ENCODE results near the gene KCNMB2. TPM values are rescaled to one million over a fixed set of nuclear protein-coding genes. Genes with fewer than 3 reads are reported as not detected.

The KCNMB2 gene
- total RNA-seq, 2 donors from 2014 or later, result not detected

GRCh38 chr3:178569826-178570225 lies 33.6 kb downstream of the KCNMB2 start:
- Histone ChIP-seq H3K27ac (ENCODE audit: low read depth, low read length) (no peak overlapping the region), H3K9me3 (ENCODE audit: control insufficient read depth, low read length) (no peaks in the 10 kb centered on the region), H3K4me1 (ENCODE audit: control insufficient read depth, insufficient read depth, low read length) (peaks cover 4% of the 10 kb centered on the region), H3K9ac (ENCODE audit: extremely low read depth, low read length, poor library complexity, severe bottlenecking) (no peak overlapping the region), H3K4me3 (ENCODE audit: low read length) (no peak overlapping the region), H3K27me3 (ENCODE audit: control insufficient read depth, insufficient read depth, low read length, poor library complexity, severe bottlenecking) (no peaks in the 10 kb centered on the region), H3K36me3 (ENCODE audit: control insufficient read depth, insufficient read depth, low read length) (no peaks in the 10 kb centered on the region)
- DNase-seq, result no peak
- H3K27ac Mint-ChIP-seq, result no peak overlapping the region
- H3K4me3 Mint-ChIP-seq, result no peak overlapping the region
- H3K27me3 Mint-ChIP-seq (ENCODE audit: insufficient read depth), result no peaks in the 10 kb centered on the region
- H3K36me3 Mint-ChIP-seq (ENCODE audit: low read depth), result no peaks in the 10 kb centered on the region
- H3K9me3 Mint-ChIP-seq, result no peaks in the 10 kb centered on the region
- 95% methylated on average over 2 of the region's 2 CpGs; no CpG with 5 or more reads in 1 of the 2 experiments for WGBS, 2 experiments (ENCODE audit: insufficient coverage in 1 of 2, insufficient read length in 1 of 2)
- no peak for TF ChIP-seq CTCF (conservative IDR thresholded peaks at IDR 0.05)
- peaks cover 20% of the 10 kb centered on the region for H3K4me1 Mint-ChIP-seq

GRCh38 chr3:178583963-178584575 lies 47.8 kb downstream of the KCNMB2 start:
- Histone ChIP-seq H3K4me3 (ENCODE audit: low read length) (no peak overlapping the region), H3K36me3 (ENCODE audit: control insufficient read depth, insufficient read depth, low read length) (no peaks in the 10 kb centered on the region), H3K27ac (ENCODE audit: low read depth, low read length) (no peak overlapping the region), H3K9me3 (ENCODE audit: control insufficient read depth, low read length) (no peaks in the 10 kb centered on the region), H3K9ac (ENCODE audit: extremely low read depth, low read length, poor library complexity, severe bottlenecking) (no peak overlapping the region), H3K4me1 (ENCODE audit: control insufficient read depth, insufficient read depth, low read length) (no peaks in the 10 kb centered on the region), H3K27me3 (ENCODE audit: control insufficient read depth, insufficient read depth, low read length, poor library complexity, severe bottlenecking) (no peaks in the 10 kb centered on the region)
- Mint-ChIP-seq H3K4me1 (peaks cover 9% of the 10 kb centered on the region), H3K27ac (no peak overlapping the region), H3K36me3 (ENCODE audit: low read depth) (no peaks in the 10 kb centered on the region), H3K27me3 (ENCODE audit: insufficient read depth) (no peaks in the 10 kb centered on the region), H3K4me3 (no peak overlapping the region), H3K9me3 (peaks cover 25% of the 10 kb centered on the region)
- TF ChIP-seq CTCF (conservative IDR thresholded peaks at IDR 0.05), result no peak
- whole genome bisulfite sequencing, 2 experiments (ENCODE audit: insufficient coverage in 1 of 2, insufficient read length in 1 of 2), result 90% methylated on average over 4 of the region's 4 CpGs; no CpG with 5 or more reads in 1 of the 2 experiments
- no peak for DNase-seq

GRCh38 chr3:178584722-178585380 lies 48.6 kb downstream of the KCNMB2 start:
- no peaks in the 10 kb centered on the region for H3K36me3 ChIP-seq (ENCODE audit: control insufficient read depth, insufficient read depth, low read length)
- H3K9ac ChIP-seq (ENCODE audit: extremely low read depth, low read length, poor library complexity, severe bottlenecking), result no peak overlapping the region
- H3K4me1 Mint-ChIP-seq, result peaks cover 10% of the 10 kb centered on the region
- no peaks in the 10 kb centered on the region for H3K27me3 Mint-ChIP-seq (ENCODE audit: insufficient read depth)
- H3K9me3 ChIP-seq (ENCODE audit: control insufficient read depth, low read length), result no peaks in the 10 kb centered on the region
- H3K36me3 Mint-ChIP-seq (ENCODE audit: low read depth), result no peaks in the 10 kb centered on the region
- H3K4me3 Mint-ChIP-seq, result no peak overlapping the region
- no peak overlapping the region for H3K4me3 ChIP-seq (ENCODE audit: low read length)
- no peak overlapping the region for H3K27ac ChIP-seq (ENCODE audit: low read depth, low read length)
- no peak for DNase-seq
- 84 to 91% methylated on average over 4 of the region's 5 CpGs for WGBS, 2 experiments (ENCODE audit: insufficient coverage in 1 of 2, insufficient read length in 1 of 2)
- peaks cover 19% of the 10 kb centered on the region for H3K9me3 Mint-ChIP-seq
- TF ChIP-seq CTCF (conservative IDR thresholded peaks at IDR 0.05), result no peak
- H3K27ac Mint-ChIP-seq, result no peak overlapping the region
- H3K4me1 ChIP-seq (ENCODE audit: control insufficient read depth, insufficient read depth, low read length), result no peaks in the 10 kb centered on the region
- no peaks in the 10 kb centered on the region for H3K27me3 ChIP-seq (ENCODE audit: control insufficient read depth, insufficient read depth, low read length, poor library complexity, severe bottlenecking)
